Liver (tissue), 9 donors: ENCODE results near the gene WDR90. TPM values are rescaled to one million over a fixed set of nuclear protein-coding genes. Genes with fewer than 3 reads are reported as not detected.

Experiments
- DNase-seq: peaks from one replicate; pipeline ENCODE4 v3.0.0-alpha.2; 2017; ENCODE audit warnings: low spot score
- H3K27ac ChIP-seq, 2 donors: one replicate each; pipeline ENCODE4 v1.7.0; 2013; ENCODE audit warnings: inconsistent platforms in 2 of 2, low read length in 2 of 2, control low read depth in 1 of 2, low read depth in 1 of 2, mild to moderate bottlenecking in 1 of 2
- H3K27me3 ChIP-seq, 4 donors: one replicate each; pipeline versions ENCODE4 v1.6.1 to v1.7.0; 2013; ENCODE audit warnings: low read length in 3 of 4, inconsistent platforms in 1 of 4, mild to moderate bottlenecking in 1 of 4, moderate library complexity in 1 of 4; ENCODE audit not compliant: control insufficient read depth in 4 of 4, insufficient read depth in 4 of 4
- H3K36me3 ChIP-seq, 4 donors: one replicate each; pipeline versions ENCODE4 v1.6.1 to v1.7.0; 2013; ENCODE audit warnings: low read length in 3 of 4, mild to moderate bottlenecking in 3 of 4, low read depth in 1 of 4, moderate library complexity in 1 of 4; ENCODE audit not compliant: control insufficient read depth in 4 of 4, insufficient read depth in 3 of 4
- H3K4me1 ChIP-seq, 4 donors: one replicate each; pipeline versions ENCODE4 v1.6.1 to v1.7.0; 2013; ENCODE audit warnings: low read length in 3 of 4, mild to moderate bottlenecking in 3 of 4, moderate library complexity in 1 of 4; ENCODE audit not compliant: control insufficient read depth in 4 of 4, insufficient read depth in 4 of 4
- H3K4me3 ChIP-seq, 3 donors: one replicate each; pipeline versions ENCODE4 v1.6.1 to v1.7.0; 2013; ENCODE audit warnings: low read length in 3 of 3, control low read depth in 1 of 3, low read depth in 1 of 3, mild to moderate bottlenecking in 1 of 3
- H3K9ac ChIP-seq, 2 donors: one replicate each; pipeline ENCODE4 v1.7.0; 2013; ENCODE audit warnings: low read length in 2 of 2, mild to moderate bottlenecking in 2 of 2, moderate library complexity in 2 of 2, control low read depth in 1 of 2, low read depth in 1 of 2
- H3K9me3 ChIP-seq, 4 donors: one replicate each; pipeline versions ENCODE4 v1.6.1 to v1.7.0; 2013; ENCODE audit warnings: low read length in 3 of 4; ENCODE audit not compliant: control insufficient read depth in 4 of 4
- ATF3 ChIP-seq: IDR thresholded peaks from 2 replicates; pipeline ENCODE4 v1.6.1; 2016; ENCODE audit warnings: antibody characterized with exemption
- CTCF ChIP-seq: fragments of 150-350 bp; IDR thresholded peaks from 2 replicates; pipeline ENCODE4 v1.5.1; 2017; ENCODE audit warnings: improper control_type of control experiment, low read depth, low read length; ENCODE audit not compliant: missing input control
- EGR1 ChIP-seq, 2 donors: IDR thresholded peaks; 2 replicates each; pipeline ENCODE4 v1.6.1; 2016 to 2018; ENCODE audit warnings: antibody characterized with exemption in 2 of 2, low read depth in 2 of 2
- FOXA1 ChIP-seq: IDR thresholded peaks from 2 replicates; pipeline ENCODE4 v1.6.1; 2016; ENCODE audit warnings: antibody characterized with exemption
- FOXA2 ChIP-seq: IDR thresholded peaks from 2 replicates; pipeline ENCODE4 v1.6.1; 2016; ENCODE audit warnings: antibody characterized with exemption
- GABPA ChIP-seq, 2 donors: IDR thresholded peaks in 1 of 2; conservative IDR thresholded peaks in 1 of 2; 2 replicates each; pipeline ENCODE4 v1.6.1; 2016; ENCODE audit warnings: antibody characterized with exemption in 2 of 2, mild to moderate bottlenecking in 1 of 2, moderate library complexity in 1 of 2
- HNF4A ChIP-seq, 2 donors: conservative IDR thresholded peaks; 2 replicates each; pipeline ENCODE4 v1.6.1; 2016; ENCODE audit warnings: antibody characterized with exemption in 2 of 2, mild to moderate bottlenecking in 2 of 2
- HNF4G ChIP-seq: IDR thresholded peaks from 2 replicates; pipeline ENCODE4 v1.6.1; 2016; ENCODE audit warnings: antibody characterized with exemption
- JUND ChIP-seq, 2 donors: IDR thresholded peaks; 2 replicates each; pipeline ENCODE4 v1.6.1; 2016; ENCODE audit warnings: antibody characterized with exemption in 2 of 2
- MAX ChIP-seq: IDR thresholded peaks from 2 replicates; pipeline ENCODE4 v1.6.1; 2016; ENCODE audit warnings: antibody characterized with exemption
- NR2F2 ChIP-seq: IDR thresholded peaks from 2 replicates; pipeline ENCODE4 v1.6.1; 2016; ENCODE audit warnings: antibody characterized with exemption
- RAD21 ChIP-seq, 2 donors: IDR thresholded peaks; 2 replicates each; pipeline ENCODE4 v1.6.1; 2016; ENCODE audit warnings: antibody characterized with exemption in 2 of 2, mild to moderate bottlenecking in 2 of 2
- REST ChIP-seq: IDR thresholded peaks from 2 replicates; pipeline ENCODE4 v1.6.1; 2016; ENCODE audit warnings: antibody characterized with exemption, mild to moderate bottlenecking
- RXRA ChIP-seq, 2 donors: IDR thresholded peaks; 2 replicates each; pipeline ENCODE4 v1.6.1; 2017 to 2018; ENCODE audit warnings: antibody characterized with exemption in 2 of 2, mild to moderate bottlenecking in 1 of 2
- SP1 ChIP-seq: IDR thresholded peaks from 2 replicates; pipeline ENCODE4 v1.6.1; 2018; ENCODE audit warnings: antibody characterized with exemption, mild to moderate bottlenecking
- TAF1 ChIP-seq: conservative IDR thresholded peaks from 2 replicates; pipeline ENCODE4 v1.6.1; 2016; ENCODE audit warnings: antibody characterized with exemption, mild to moderate bottlenecking
- YY1 ChIP-seq: IDR thresholded peaks from 2 replicates; pipeline ENCODE4 v1.6.1; 2016; ENCODE audit warnings: antibody characterized with exemption, mild to moderate bottlenecking
- ZBTB33 ChIP-seq: IDR thresholded peaks from 2 replicates; pipeline ENCODE4 v1.6.1; 2016; ENCODE audit warnings: antibody characterized with exemption
- WGBS: extraction: QIAGEN DNeasy Blood & Tissue Kit; methylation state at CpG from one replicate; pipeline ENCODE4 v1.1.7; 2013; 5-methylcytosine and 5-hydroxymethylcytosine counted together
- polyA plus RNA-seq, 2 donors: library from polyadenylated mRNA; stranded (reverse) in 1 of 2; unstranded in 1 of 2; fragments of 200-250 nt in 1 of 2; fragments of >200 nt in 1 of 2; fragmentation: Nextera tagmentation in 1 of 2; extraction: Ambion mirVana in 1 of 2; gene quantifications; one replicate each; pipeline versions ENCODE4 v1.2.1 to v1.2.3, GENCODE V29; 2013 to 2015
- total RNA-seq, 2 donors: library from RNA; depleted of rRNA; stranded (reverse); fragments of >200 nt; gene quantifications; one replicate each; pipeline ENCODE4 v1.2.3, GENCODE V29; 2014
- donor health status: healthy.
- donor health status: healthy.
- donor health status: healthy.
- donor health status: healthy.
- donor health status: healthy.

Gene WDR90
- total and polyA plus RNA-seq, 4 donors, result 4.7 to 13.4 (median 7.9) TPM

- WGBS, result 29% methylated on average over 39 of the region's 43 CpGs
- DNase-seq, result peak; percentile 83
- H3K4me3 ChIP-seq, result peak overlapping the region in 1 of 3 donors; percentile 19
- no peaks in the 10 kb centered on the region for H3K9me3 ChIP-seq
- peaks cover 10 to 22% (median 15%) of the 10 kb centered on the region in 4 donors for H3K4me1 ChIP-seq
- H3K27me3 ChIP-seq, result no peaks in the 10 kb centered on the region
- no peak overlapping the region for H3K9ac ChIP-seq
- no peak for TF ChIP-seq FOXA2
- no peak for TF ChIP-seq ZBTB33
- no peak for TF ChIP-seq HNF4A (conservative IDR thresholded peaks at IDR 0.05)
- peak in 1 of 2 donors; percentile 48 for TF ChIP-seq RAD21 (IDR thresholded peaks at IDR 0.05)
- no peak for TF ChIP-seq MAX
- no peak for TF ChIP-seq HNF4G
- no peak for TF ChIP-seq REST
- no peak for TF ChIP-seq ATF3
- TF ChIP-seq FOXA1, result no peak
- TF ChIP-seq RXRA (IDR thresholded peaks at IDR 0.05), result no peak
- TF ChIP-seq EGR1 (IDR thresholded peaks at IDR 0.05; ENCODE audit: low read depth in 2 of 2), result no peak
- TF ChIP-seq SP1, result peak; percentile 38
- no peak for TF ChIP-seq NR2F2
- peak; percentile 43 for TF ChIP-seq CTCF
- TF ChIP-seq JUND (IDR thresholded peaks at IDR 0.05), result no peak
- peak in 1 of 2 donors; percentile 29 for TF ChIP-seq GABPA (IDR thresholded peaks at IDR 0.05 in 1 of 2, conservative IDR thresholded peaks at IDR 0.05 in 1 of 2)
- no peak for TF ChIP-seq YY1
- TF ChIP-seq TAF1, result no peak
- peaks cover 0 to 5% (median 0%) of the 10 kb centered on the region in 4 donors for H3K36me3 ChIP-seq
- H3K27ac ChIP-seq, result peak overlapping the region; percentile 50 to 52
These were observed 11.5 kb downstream of the WDR90 start for GRCh38 chr16:660459-661183.
